HG03095 (cell line): Measurements from ENCODE around the gene PACS1.

ENCODE experiments used
- ATAC-seq: cut with Tn5 transposase; IDR thresholded peaks from one replicate; pipeline ENCODE4 v1.9.1; 2021; ENCODE audit warnings: moderate library complexity; ENCODE audit not compliant: unreplicated experiment

PACS1 gene

DNA sequence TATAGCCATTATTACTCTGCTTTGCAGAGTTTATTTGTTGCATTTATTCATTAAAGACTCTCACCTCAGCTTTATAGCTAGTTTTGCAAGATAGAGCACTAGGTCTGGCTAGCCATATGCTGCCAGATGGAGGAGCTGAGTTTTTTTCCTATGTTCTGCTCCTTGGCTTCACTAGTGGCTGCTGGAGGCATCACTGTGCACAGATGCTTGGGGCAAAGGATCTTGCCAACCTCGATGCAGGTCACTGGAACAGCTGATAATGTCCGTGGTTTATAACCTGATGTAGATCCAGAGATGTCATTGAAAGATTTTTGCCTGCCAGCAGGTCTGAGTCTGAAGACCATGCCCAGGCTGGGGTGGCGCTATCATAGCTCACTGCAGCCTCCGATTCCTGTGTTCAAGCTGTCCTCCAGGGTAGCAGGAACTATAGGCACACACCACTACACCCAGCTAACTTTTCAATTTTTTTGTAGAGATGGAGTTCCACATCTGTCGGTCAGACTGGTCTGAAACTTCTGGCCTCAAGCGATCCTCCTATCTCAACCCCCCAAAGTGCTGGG, 63.2 kb downstream of the PACS1 start:
- ATAC-seq = no peak

DNA sequence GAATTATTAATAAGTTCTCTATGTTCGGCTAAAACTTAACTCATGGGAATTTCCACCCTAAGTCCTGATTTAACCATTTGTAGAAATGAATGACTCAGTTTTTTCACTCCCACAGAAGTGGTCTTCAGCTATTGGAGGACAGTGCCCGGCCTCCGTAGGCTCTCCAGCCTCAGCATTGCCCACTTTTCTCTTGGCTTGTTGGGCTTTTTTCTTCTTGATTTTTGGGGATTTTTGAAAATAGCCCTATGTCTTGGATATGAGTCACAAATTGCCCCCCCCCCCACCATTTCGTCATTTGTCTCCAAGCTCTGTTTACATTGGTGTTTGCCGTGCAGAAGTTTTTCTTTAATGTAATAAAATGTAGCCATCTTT, 66.7 kb downstream of the PACS1 start:
- ATAC-seq = no peak

DNA sequence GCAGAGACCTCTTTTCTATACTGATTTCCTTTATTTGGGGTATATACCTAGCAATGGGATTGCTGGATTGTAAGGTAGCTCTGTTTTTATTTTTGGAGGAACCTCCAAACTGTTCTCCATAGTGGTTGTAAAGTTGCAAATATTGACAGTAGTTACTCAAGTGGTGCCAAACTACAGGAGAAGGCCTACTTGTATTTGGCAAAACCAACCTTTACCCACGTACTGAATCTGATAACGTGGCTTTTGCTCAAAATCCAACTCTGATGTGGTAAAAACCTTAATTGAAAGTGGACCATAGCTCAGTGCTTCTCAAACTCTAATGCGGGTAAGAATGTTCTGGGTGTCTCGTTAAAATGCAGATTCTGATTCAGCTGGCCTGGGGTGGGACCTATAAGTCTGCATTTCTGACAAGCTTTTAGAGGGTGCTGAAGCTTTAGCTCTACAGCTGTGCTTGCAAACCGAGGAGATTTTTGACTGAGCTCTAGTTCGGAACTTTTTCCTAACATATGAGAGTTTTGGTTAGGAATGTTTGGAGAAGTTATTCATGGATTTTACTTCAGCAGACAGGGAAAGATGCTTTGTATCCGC, 69.8 kb downstream of the PACS1 start:
- no peak for ATAC-seq

DNA sequence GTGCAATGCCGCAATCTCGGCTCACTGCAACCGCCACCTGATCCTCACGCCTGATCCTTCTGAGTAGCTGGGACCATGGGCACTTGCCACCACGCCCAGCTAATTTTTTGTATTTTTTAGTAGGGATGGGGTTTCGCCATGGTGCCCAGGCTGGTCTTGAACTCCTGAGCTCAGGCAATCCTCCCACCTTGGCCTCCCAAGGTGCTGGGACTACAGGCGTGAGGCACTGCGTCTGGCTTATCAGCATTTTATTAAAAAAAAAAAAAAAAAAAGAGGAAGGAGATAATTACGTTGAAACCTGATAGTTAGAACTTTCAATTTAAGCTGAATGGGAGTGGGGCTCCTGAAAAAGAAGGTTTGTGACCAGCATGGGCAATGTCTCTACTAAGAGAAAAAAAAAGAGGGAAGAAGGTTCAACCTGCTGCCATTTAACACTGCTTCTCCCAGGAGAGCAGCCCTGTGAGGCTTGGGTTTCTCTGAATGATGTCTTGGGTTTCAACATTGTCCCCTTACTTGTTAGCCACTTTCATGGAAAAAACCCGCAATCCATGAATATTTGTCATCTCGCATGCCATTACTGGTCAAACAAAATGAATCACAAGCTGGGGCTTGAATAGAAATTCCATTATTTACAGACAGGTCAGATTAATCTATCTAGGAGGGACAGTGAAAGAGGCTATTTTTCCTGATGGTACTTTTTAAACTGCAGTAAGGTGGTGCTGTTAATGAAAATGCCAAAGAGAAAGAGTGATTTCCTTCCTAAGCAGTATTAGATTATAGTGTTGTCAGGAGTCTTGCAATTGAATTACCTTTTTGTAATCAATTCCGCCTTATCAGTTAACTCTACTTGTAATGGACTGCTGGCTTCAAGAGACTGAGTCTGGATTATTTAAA, 72.5 kb downstream of the PACS1 start:
- no peak for ATAC-seq

DNA sequence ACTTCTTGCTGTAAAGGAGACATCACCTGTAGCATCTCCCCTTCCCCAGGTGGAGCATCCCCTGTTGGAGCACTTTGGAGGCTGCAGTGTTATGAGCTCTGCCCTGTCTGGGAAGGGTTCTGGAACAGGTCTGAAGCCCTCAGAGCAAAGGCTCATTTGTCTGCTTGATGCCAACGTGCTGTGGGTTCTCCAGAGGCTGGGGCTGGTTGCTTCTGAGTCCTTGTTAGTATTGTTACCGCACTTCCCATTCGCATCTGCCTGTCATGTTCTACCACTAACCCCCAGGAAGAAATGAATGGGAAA, 73.1 kb downstream of the PACS1 start:
- ATAC-seq = no peak

DNA sequence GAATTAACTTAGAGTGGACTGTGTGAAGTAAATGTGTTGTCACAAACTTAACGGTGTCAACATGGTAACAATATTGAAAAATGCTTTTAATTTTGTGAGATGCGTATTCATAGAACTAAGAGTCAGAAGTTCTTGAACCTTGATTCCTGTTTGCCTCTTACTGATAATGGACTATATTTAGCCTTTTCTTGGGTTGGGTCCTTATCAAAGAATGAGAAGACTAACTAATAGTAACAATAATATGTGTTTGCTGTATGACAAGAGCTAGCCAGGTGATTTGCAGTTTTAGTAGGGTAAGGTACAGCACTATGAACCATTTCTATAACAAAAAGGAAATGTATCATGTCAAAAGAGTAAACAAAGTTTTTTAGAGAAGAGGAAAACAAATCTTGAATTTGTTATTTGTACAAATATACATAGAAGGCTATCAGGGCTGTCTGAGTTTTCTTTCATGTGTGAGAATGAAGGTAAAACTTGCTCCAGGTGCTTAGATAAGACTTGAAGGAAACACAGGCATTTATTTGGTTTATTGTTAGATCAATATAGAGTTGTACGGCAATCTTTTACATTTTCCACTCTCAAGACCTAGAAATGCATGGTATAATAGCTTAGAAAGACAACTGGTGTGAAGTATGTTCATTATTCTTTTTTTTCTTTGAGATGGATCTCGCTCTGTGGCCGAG, 74.1 kb downstream of the PACS1 start:
- ATAC-seq = no peak

DNA sequence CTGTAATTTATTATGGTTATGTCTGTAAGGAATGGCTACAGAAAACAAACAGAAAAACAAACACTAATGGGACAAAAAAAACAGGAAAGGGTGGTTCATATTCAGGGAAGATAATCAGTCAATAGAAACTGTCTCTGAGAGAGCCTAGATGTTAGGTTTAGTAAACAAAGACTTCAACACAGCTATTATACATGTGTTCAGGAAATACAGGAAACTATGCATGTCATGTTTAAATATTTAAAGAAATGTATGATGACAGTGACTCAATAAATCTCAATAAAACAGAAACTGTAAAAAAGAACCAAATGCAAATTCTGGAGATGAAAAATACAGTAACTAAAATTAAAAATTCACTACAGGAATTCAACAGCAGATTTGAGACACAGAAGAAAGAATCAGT, 76.0 kb downstream of the PACS1 start:
- no peak for ATAC-seq

DNA sequence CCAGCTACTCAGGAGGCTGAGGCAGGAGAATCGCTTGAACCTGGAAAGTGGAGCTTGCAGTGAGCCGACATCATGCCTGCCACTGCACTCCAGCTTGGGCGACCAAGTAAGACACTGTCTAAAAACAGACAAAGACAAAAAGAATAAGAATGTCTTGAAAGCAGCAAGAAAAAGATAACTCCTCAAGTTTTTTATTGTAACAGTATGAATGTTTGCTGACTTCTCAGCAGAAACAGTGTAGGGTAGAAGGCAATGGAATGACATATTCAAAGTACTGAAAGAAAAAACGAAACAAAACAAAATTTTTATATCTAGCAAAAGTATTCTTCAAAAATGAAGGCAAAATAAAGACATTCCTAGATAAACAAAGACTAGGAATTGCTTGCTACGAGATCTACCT, 76.9 kb downstream of the PACS1 start:
- no peak for ATAC-seq

DNA sequence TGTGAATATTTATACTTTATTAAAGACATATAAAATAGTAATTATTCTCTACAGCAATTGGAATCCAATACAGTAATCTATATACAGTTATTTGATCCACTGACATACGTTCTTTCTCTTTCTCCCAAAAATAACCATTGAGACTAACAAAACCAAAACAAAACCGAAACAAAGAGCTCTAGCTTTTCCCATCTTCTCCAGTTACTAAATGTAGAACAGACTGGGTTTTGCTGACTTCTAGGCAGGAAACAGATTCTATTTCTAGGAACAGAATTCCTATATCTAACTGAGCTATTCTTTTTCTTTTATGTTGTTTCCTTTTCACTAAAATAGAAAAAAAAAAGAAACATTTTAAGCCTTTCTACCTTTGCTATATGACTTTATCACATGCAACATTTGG, 80.1 kb downstream of the PACS1 start:
- ATAC-seq = no peak

DNA sequence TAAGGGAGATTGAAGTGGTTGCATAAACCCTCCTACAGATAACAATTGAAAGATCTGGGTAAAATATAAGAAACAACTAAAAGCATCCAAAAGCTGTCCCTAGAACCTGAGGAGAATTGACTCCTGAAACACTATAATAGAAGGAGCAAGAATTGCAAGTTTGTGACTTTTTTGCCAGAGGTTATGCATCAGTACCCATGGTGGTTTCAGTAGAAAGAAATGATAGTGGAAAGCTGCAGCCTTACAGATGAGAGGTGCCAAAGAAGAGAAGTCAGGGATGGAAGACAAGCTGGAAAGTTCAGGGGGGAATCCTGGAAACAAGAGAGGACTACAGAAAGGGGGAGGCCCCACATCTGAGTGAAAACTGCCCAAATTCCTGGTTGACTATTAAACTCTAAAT, 80.7 kb downstream of the PACS1 start:
- ATAC-seq = no peak

DNA sequence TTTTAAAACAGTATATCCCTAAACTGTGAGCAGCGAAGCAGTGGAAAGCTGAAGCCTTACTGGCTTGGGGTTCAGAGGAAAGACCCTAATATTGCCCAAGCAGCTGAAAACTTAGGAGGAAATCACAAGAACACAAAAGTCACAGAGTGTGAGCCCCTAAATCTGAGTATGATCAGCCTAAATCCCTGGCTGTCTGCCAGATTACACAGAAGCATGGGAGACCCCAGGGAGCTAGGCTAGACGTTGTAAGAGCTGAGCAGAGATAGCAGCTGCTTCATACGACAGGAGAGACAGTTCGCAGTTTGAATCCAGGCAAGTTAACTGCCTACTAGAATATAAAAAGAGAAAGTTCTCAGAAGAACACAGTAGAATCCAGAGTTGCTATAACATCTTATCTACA, 81.2 kb downstream of the PACS1 start:
- ATAC-seq = no peak

DNA sequence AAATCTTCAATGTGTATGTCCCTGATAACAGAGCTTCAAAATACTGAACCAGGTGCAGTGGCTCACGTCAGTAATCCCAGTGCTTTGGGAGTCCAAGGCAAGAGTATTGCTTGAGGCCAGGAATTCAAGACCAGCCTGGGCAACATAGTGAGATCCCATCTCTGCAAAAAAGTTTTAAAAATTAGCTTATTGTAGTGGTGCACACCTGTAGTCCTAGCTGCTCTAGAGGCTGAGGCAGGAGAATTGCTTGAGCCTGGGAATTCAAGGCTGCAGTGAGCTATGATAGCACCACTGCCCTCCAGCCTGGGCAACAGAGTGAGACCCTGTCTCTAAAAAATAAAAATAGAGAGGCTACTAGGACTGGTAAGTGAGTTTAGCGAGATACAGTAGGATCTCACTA, 84.0 kb downstream of the PACS1 start:
- ATAC-seq = no peak

DNA sequence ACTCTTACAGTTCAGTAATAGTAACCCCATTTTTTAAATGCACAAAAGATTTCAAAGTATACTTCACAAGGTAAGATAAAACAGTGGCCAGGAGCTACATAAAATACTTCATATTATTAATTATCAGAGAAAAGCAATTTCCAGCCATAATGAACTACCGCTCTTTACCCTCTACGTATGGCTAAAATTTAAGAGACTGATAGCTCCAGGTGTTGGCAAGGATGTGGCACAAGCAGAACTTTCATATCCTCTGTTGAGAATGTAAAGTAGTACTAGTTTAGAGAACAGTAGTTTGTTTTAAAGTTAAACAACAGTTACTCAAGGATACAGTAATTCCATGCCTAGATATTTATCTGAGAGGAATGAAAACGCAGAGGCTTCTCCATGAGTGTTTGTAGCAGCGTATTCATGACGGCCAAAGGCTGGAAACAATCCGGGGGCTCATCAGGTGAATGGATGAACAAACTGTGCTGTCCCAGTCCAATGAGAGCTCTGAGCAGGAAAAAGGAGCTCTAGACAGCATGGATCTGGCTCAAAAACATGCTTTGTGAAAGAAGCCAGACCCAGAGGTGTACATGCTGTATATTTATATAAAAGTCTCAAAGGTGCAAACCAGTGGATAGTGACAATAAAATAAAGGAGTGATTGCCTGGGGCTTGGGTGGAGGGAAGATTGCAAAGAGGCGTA, 85.5 kb downstream of the PACS1 start:
- ATAC-seq = no peak

DNA sequence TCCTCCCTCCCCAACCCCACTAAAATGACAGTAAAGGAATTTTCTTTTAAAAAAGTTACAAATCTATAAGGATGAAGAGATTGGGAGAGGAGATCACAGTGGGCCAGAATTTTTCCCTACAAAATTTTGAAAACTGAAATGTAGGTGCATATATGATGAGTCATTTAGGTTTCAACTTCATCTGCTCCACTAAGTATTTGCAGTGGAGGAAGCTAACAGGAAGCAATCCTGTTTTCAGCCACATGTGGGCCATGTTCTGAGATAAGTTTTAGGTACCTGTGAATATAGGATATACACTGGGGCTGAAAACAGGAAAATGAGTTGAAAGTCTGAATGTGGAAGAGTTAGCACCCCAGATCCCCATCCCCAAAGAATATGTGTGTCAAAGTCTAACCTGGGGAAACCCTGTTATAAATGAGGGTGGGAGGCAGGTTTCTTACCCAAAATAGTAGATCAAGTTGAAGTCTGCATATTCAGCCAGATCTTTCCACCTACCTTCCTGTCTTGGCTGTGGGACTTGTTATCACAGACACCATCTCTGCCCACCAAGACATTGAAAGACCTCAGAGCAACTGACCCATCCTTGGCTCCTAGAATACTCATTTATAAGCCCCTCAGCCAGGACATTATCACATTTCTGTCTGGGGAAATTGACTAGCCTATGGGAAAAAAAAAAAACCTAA, 87.3 kb downstream of the PACS1 start:
- ATAC-seq = no peak

DNA sequence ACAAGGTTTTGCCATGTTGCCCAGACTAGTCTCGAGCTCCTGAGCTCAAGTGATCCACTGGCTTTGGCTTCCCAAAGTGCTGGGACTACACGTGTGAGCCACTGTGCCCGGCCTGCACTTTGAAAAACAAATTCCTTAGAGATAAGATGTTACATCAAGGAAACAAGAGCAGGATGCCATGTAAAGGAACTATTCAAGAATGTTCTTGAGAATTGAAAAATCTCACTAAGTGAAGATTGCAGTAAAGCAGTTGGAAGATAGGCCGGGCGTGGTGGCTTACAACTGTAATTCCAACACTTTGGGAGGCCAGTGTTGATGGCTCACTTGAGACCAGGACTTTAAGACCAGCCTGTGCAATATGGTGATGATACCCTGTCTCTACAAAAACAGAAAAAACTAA, 88.1 kb downstream of the PACS1 start:
- no peak for ATAC-seq

DNA sequence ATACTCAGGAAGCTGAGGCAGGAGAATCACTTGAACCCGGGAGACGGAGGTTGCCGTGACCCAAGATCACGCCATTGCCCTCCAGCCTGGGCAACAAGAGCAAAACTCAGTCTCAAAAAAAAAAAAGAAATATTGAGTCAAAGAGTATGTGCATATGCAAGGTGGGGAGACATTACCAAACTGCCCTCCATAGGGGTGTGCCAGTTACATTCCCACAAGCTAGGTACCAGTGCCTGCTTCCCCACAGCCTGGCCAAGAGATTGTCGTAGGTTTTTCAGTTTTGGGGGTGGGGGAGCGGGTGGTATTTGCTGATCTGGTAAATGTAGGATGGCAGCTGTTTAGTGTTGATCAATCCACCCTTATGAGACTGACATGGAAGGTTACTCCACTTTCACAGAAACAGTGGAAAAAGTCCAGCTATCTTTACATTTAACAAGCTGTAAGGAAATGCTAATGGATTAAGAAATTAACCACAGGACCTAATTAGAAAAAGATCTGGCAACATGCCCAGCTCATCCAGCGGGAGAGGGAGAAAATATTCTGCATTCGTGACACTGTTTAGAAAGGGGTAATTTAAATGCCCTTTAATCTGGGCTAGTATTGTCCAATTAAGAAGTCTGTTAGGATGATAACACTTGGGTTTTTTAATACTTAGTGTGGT, 89.4 kb downstream of the PACS1 start:
- ATAC-seq = no peak

DNA sequence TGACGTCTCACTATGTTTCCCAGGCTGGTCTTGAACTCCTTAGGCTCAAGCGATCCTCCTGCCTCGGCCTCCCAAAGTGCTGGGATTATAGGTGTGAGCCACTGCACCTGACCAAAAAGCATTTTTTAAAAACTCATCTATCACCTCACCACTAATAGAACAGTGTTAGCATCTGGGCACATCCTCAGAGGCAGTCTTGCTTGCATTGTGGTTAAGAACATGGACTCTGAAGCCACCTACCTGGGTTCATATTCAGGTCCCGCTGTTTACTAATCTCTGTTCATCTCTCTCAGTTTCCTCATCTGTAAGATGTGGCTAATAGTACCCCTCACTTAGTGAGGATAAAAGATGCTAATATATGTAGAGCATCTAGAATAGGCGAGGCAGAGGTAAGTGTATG, 90.6 kb downstream of the PACS1 start:
- ATAC-seq = no peak

DNA sequence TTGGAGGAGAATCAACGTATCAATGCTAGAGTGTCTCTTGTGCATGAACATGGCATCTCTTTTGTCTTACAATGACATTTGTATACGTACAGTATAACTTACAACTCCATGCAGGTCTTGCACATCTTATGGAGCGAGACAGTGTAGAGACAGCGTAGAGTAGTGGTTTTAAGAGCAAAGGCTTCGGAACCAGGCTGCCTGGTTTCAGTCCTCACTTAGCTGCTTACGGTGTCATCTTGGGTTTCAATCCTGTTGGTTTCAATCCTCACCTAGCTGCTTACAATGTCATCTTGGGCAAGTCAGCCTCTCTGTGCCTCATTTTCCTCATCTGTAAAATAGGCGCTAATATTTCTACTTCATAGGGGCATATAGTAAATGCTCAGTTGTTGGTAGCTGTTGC, 98.2 kb downstream of the PACS1 start:
- no peak for ATAC-seq

DNA sequence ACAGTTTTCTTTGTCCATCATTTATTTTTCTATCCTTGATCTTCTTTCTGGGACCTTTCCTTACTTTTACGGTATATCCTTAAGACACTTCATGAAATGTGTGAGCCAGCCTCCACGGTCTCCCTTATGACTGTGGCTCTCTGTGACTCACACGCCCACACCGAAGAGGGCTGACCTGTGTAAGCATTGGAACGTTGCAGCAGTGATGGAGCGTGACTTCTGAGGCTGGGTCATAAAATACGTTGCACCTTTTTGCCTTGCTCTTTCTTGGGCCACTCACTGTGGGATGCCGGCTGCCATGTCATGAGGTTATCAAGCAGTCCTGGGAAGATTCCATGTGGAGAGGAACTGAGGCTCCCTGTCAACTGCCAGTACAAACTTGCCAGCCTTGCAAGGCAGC, 102.1 kb downstream of the PACS1 start:
- no peak for ATAC-seq

DNA sequence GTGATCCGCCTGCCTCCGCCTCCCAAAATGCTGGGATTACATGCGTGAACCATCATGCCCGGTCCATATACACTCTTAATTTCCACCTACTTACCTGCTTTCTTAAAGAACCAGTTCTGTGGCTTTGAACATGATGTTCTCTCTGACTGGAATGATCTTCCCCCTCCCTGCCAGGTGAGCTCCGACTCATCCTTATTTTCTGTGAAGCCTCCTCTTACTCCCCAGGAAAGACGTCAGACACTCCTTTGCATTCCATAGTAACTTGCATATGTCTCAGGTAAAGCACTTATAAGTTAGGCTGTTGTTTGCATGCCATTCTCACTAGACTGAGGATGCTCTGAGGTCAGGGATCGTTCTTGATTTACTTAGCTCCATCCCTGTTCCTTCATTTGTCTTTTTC, 106.6 kb downstream of the PACS1 start:
- ATAC-seq = no peak
